ENCODE data around the gene KRTAP10-9. TPM values are rescaled to one million over a fixed set of nuclear protein-coding genes. Genes with fewer than 3 reads are reported as not detected.

The KRTAP10-9 gene
- total RNA-seq, 4 donors from 2014 or later = not detected

GRCh38 chr21:44606495-44606894 lies 20.4 kb upstream of the KRTAP10-9 start:
- TF ChIP-seq CTCF (IDR thresholded peaks at IDR 0.05; ENCODE audit: low read depth) = no peak

- no peak for TF ChIP-seq CTCF (IDR thresholded peaks at IDR 0.05; ENCODE audit: low read depth)
Observed at GRCh38 chr21:44609193-44609592, 17.7 kb upstream of the KRTAP10-9 start.

- no peak for TF ChIP-seq CTCF (IDR thresholded peaks at IDR 0.05; ENCODE audit: low read depth)
Observed at GRCh38 chr21:44611551-44611950, 15.3 kb upstream of the KRTAP10-9 start.

- TF ChIP-seq CTCF (IDR thresholded peaks at IDR 0.05; ENCODE audit: low read depth) = no peak
Observed at GRCh38 chr21:44612029-44612486, 14.8 kb upstream of the KRTAP10-9 start, which contains the start of gene KRTAP10-8. KRTAP10-8 (plus strand) TSS chr21:44612079; CDS start chr21:44612101, 22 bp downstream.

- no peak for TF ChIP-seq CTCF (IDR thresholded peaks at IDR 0.05; ENCODE audit: low read depth)
Observed at GRCh38 chr21:44612669-44613229, 14.1 kb upstream of the KRTAP10-9 start.

GRCh38 chr21:44613386-44614155 lies 13.3 kb upstream of the KRTAP10-9 start:
- TF ChIP-seq CTCF (IDR thresholded peaks at IDR 0.05; ENCODE audit: low read depth) = no peak

- TF ChIP-seq CTCF (IDR thresholded peaks at IDR 0.05; ENCODE audit: low read depth) = no peak
Observed at GRCh38 chr21:44614161-44614631, 12.7 kb upstream of the KRTAP10-9 start.

Measured in subcutaneous adipose tissue (tissue), 4 donors.